HG03354 (cell line): ENCODE measurements around the gene PTGES2.
"Not testable (repeated sequence)": the region's sequence is repeated elsewhere in the genome, so short reads cannot be mapped to it uniquely, and the experiment has no call there.

Experiments
- ATAC-seq: cut with Tn5 transposase; IDR thresholded peaks from one replicate; pipeline ENCODE4 v1.9.1; 2021; ENCODE audit warnings: mild to moderate bottlenecking; ENCODE audit not compliant: unreplicated experiment, poor library complexity, severe bottlenecking

The PTGES2 gene

DNA sequence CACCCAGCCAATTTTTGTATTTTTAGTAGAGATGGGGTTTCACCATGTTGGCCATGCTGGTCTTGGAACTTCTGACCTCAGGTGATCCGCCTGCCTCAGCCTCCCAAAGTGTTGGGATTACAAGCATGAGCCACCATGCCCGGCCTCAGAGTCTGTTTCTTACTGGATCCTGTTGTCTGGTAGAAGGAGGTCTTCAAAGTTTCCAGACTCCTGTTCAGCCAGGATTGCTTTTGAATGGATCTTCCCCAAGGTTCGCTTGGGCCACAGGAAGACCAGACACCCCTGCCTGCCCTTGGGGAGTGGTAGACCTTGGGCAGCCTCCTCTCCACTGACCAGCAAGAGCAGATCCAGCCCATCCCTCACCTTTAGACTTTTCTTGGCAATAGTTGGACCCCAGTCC, 14.1 kb upstream of the PTGES2 start:
- ATAC-seq = no peak

DNA sequence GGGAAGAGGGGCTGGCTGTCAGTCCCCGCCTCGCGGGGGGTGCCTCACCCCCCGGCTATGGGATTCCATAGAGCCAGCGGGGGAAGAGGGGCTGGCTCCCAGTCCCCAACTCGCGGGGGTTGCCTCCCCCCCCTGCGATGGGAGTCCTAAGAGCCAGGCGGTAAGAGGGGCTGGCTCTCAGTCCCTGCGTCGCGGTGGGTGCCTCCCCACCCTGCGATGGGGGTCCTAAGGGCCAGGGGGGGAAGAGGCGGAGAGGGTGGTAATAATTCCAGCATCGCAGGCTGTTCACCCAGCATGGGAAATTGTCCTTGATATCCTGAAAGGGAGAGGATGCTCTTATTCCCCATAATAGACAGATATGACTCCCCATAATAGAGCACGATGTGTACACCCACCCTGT, 12.1 kb upstream of the PTGES2 start:
- ATAC-seq = no peak

DNA sequence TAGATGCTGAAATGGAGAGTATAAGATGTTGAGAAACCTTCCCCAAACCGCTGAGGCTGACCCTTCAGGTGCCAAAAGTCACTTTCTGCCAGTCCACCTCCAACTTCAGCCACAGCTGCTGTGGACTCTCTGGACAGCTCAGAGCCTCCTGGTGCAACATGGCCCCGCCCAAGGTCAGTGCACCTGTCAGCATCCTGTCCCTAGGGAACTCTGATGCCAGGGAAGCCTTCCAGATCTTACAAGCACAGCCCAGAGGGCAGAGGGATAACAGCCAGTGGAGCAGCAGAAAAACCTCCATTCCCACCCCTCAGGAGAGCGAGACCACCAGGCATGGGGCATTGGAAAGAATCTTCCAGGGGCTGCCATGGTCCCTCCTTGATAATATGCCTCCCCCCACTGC, 10.5 kb upstream of the PTGES2 start:
- ATAC-seq = no peak

DNA sequence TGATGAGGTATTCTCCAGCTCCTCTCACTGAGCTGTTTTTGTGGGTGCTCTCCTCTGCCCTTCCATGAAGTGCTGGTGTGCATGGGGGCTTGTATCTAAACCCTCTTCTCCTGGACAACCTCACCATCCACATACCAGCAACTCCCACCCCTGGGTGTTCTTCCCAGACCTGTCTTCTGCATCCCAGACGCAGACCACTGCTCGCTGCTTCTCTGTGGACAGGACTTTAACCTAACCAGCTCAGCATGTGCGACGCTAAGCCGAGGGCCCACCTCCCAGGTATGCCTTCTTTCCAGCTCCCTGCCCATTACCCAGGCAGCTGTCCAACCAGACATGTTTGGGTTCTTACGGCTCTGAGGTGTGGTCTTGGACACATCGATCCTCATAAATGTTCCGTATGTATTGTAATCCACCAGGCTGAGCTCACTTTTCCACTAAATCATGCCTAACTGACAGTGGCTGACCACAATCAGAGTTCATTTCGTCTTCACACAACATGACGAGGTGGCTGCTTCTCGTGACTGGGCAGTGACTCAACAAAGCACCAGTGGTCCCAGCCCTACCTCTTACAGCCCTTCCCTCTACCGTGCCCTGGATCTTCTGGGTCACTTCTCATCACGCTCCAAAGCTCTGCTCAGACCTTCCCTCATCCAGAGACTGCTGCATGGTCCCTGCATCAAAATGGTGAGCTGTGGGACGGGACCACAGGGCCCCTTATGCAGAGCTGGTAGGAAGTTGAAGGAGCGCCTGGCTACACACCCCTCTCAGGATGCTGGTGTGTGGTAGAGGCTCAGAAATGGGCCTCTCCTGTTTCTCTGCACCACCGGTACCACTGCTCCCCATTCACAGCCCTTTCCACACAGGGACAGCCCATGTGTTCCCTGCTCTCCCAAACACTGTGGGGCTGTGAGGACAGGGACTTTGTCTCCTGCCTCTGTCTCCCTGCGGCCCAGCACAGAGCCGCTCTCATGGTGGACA, 9.6 kb upstream of the PTGES2 start:
- no peak for ATAC-seq

DNA sequence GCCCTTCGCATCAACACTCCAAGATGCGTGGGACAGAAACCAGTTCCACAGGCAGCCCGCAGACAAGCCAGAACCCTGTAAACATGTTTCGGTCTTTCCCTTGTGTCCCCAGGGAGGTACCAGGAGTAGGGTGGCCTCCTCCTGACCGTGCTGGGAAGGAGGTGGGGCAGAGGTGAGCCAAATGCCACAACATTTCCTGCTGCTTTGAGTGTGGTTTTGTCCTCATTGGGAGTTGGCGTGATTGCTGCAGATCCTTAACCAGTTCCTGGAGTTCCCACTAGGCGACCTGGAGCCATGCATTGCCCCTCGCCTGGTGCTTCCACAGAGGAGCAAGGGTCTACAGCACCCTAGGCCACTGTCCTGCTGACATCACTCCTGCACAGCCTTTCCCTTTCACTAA, 8.0 kb upstream of the PTGES2 start:
- ATAC-seq = not testable (repeated sequence)

DNA sequence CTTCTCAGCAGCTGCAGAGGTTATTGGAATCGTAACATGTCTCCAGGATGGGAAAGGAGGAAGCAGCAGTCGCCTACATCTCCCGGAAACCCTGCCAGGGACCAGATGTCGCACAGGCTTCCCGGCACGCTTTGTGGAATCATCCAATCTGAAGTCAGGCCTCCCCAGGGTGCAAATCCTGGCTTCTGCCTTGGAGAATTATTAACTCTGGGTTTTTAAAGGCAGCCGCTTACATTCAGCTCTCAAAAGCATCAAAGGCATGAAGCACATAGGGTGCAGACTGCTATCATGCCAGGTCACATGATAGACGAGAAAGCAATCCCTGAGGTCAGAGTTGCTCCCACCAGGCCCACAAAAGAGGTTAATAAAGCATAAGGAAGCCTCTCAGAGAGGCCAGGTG, 4.6 kb upstream of the PTGES2 start:
- not testable (repeated sequence) for ATAC-seq

DNA sequence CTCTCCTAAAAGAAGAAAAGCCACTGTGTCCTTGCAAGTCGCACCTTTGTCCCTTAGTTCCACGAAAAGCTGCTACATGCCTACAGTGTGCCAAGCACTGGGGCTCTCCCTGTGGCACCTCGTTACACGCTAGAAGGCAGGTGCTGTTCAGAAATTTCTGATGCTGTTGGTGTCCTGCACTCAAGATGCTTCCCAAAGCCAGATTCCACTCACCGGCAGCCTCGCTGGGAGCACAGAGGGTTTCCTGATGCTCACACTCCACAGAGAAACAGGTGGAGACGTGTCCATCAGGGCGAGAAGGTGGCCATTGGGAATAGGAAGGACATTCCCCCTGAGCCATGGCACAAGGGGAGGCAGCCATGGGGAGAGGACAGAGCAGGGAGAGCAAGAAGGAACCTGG, 3.8 kb upstream of the PTGES2 start:
- not testable (repeated sequence) for ATAC-seq

DNA sequence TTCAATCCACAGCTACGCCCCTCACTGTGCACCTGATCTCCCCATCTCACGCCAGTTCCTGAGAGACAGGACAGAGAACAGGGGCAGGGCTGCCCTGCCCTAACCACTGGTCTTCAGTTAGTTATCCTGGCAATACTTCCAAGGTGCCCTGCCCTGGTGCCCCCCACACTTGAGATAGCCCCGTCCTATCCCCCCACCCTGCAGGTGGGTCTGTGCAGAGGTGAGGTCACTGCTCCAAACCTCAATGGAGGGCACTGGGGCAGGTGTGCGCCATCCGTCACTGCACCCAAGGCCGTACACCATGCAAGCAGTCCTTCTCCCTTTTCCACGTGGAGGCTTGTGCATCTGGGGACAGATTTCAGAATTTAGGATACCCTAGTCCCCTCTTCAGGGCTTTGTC, 3.1 kb upstream of the PTGES2 start:
- not testable (repeated sequence) for ATAC-seq

DNA sequence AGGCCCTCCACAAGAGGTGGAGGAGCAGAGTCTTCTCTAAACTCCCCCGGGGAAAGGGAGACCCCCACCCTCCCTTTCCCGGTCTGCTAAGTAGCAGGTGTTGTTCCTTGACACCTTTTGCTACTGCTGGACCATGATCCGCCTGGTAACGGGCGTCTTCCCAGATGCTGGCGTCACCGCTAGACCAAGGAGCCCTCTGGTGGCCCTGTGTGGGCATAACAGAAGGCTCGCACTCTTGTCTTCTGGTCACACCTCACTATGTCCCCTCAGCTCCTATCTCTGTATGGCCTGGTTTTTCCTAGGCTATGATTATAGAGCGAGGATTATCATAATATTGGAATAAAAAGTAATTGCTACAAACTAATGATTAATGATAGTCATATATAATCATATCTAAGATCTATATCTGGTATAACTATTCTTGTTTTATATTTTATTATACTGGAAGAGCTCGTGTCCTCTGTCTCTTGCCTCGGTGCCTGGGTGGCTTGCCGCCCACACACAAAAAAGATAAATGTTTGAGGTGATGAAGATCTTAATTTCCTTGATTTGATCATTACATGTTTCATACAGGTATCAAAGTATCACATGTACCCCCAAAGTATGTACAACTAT, 2.6 kb upstream of the PTGES2 start:
- ATAC-seq = not testable (repeated sequence)

DNA sequence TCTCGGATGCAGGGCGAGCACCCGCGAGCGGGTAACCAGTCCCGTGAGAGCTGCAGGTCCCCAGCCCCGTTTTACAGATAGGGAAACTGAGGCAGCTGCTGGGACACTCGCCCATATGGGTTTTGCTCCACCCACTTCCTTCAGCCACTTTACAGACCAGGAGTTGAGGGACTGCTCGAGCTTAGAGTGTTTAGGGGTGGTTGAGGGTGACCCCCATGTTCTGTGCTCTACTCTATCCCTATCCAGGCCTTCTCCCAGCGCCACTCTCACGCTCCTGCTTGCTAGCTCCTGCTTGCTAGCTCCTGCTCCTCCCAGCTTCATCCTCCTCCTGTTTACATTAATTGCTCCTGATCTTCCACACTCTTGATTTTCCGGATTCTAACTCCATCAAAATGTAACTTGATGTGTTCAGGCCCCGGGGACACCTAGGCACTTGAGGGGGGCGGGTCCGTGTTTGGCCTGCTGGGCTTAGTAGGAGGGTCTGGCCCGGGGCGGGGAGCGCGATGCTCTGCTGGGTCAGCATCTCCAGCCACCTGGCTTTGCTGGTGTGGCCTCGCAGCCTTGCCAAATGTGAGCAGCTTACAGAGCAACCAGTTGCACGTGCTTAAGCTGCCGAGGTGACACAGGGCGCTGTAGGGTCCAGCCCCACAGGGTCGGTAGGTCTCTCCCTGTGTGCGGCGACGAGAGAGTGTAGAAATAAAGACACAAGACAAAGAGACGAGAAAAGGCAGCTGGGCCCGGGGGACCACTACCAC, 1.5 kb upstream of the PTGES2 start:
- no peak for ATAC-seq

DNA sequence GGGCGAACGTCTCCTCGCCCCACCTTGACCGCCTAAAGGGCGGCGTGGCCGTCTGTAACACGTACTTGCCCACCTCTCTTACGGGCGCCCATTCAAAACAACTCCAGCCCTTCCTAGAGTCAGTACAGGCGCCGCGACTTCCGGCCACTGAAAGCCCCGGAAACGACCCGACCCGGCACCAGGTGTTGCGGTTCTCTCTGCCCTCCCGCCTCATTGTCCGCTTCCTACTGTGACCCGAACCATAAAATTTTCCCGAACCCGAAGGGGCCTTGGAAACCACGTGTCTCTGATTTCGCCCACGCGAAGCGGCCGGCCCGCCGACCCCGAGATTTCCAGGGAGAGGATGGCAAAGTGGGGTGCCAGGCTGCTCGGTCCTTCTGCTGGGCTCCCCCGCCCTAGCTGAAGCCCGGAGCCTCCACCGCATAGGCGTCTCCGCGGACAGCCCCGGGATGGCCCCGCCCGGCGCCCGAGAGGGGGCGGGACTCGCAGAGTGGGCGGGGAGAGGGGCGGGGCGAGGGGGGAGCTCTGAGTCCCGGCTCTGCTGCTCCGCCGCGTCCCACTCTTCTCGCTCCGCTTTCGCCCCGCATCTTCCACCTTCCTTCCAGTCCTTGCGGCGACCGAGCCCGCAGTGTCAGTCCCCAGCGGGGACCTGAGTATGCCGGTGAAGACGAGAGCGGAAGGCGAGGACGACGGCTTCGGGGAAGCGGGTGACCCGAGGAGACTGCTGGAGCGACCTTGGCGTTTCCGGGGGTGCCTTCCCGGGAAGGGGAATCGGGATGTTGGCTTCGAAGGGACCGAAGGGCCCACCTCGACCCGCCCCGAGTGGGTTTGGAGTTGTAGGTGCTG, 684 bp upstream of the PTGES2 start:
- ATAC-seq = peak; percentile 78

DNA sequence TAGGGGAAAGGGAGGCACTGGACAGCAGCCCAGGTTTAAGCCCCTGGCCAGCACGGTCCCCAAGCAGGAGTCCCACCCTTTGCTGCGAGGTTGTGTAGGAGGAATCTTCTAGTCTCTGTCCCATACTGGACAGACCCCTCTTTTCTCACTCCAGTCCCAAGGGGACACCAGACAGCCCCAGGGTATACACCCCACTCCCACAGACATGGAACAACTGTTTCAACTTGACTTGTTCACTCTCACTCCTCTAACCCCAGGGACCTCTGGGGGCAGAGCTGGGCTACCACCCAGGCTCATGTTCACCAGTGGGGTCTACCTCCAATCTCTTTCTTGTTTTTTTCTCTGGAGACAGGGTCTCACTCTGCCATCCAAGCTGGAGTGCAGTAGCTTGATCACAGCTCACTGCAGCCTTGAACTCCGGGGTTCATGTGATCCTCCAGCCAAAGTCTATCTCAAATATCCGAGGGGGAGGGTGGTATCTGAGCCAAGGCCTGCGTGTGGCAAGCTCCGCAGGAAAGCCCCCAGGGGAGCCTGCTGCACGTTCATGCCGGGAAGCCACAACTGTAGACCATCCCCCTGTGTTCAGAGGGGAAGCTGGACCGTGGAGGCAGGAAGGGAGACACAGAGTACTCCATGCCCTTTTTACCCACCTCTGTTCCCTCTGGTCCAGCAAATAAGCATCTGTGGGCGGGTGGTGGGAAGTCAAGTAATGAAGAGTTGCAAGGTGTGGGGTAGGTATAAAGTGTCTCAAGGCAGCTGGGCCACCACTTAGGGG, 1.8 kb downstream of the PTGES2 start:
- ATAC-seq = no peak

DNA sequence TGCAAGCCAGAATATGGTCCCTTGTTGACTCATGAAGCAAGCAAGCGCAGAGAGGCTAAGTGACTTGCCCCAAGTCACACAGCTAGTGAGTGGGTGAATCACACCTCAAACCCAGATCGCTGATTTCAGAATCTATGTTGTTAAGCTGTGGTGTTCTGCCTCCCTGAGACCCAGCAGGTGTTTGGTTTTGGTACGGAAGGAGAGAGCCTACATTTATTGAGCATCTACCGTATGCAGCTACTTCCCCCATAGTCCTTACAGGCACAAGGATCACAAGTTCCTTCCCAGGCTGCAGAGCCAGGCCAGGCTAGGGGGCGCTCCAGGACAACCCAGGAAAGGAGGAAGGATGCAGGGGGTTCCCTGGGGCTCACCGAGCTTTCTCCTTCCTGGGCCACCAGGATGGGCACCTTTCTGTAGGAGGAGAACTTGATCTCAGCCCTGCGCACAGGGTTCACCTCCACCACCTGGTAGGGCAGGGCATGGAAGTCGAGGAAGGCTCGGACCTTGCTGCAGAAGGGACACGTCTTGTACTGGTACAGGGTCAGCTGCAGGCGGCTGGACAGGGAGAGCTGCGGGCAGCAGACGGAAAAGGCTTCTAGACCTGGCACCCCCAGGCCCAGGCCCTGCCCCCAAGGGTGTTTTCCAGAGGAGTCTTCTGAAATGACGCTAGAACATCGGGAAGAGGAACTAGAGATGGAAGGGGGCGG, 2.5 kb downstream of the PTGES2 start:
- no peak for ATAC-seq

DNA sequence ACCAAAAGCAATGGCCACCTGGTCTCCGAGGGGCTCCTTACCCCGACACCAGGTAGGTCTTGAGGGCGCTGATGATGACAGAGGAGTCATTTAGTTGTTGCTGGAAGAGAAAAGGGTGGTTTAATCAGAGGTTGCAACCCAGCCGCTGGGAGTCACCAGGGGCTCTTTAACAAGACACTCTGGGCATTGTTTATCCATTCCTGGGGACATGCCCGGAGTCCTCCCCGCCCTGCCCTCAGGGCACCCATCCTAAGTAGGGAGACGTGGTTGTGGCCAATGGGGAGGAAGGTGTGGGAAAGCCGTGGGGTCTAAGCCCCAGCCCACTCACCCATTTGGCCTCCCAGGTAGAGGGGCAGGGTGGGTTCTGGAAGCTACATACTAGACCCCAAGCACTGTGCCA, 3.1 kb downstream of the PTGES2 start:
- ATAC-seq = no peak

DNA sequence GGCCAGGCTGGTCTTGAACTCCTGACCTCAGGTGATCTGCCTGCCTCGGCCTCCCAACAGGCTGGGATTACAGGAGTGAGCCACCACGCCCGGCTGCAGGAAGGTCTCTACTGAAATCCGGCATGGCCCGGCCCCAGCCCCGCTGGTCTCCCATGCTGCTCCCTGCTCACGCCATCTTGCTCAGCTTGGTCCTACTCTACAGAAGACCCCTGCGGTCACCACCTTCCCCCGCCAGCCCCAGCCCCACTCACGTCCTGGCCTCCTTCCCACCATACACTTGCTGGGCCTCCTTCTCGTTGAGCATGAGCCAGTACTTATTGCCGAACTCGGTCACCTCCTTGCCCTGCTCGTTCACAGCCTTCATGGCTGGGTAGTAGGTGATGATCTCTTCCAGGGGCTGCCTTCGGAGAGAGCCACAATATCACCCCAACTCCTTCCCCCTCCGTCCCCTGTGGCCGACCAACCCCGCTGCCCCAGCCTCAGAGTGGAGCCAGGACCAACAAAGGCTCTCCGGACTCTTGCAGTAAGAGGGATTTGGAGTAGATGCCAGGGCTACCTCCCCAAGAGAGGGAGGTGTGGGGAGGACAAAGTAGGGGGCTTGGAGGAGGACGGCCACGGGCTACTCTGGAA, 4.0 kb downstream of the PTGES2 start:
- ATAC-seq = no peak

DNA sequence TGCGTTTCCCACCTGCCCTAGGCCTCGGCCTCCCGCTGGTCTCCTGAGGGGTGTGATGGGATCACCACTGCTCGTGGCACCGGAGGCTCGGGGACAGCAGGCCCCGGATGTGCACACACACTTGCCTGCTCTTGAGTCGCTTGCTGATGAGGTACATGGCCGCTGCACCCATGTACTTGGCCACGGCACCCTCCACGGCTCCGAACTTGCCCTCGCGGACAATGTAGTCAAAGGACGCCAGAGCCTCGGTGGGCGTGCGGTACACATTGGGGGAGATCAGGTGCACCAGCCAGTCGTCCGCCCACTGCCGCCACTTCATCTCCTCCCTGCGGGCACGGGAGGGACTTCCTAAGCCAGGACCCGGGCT, 4.7 kb downstream of the PTGES2 start:
- ATAC-seq = no peak

DNA sequence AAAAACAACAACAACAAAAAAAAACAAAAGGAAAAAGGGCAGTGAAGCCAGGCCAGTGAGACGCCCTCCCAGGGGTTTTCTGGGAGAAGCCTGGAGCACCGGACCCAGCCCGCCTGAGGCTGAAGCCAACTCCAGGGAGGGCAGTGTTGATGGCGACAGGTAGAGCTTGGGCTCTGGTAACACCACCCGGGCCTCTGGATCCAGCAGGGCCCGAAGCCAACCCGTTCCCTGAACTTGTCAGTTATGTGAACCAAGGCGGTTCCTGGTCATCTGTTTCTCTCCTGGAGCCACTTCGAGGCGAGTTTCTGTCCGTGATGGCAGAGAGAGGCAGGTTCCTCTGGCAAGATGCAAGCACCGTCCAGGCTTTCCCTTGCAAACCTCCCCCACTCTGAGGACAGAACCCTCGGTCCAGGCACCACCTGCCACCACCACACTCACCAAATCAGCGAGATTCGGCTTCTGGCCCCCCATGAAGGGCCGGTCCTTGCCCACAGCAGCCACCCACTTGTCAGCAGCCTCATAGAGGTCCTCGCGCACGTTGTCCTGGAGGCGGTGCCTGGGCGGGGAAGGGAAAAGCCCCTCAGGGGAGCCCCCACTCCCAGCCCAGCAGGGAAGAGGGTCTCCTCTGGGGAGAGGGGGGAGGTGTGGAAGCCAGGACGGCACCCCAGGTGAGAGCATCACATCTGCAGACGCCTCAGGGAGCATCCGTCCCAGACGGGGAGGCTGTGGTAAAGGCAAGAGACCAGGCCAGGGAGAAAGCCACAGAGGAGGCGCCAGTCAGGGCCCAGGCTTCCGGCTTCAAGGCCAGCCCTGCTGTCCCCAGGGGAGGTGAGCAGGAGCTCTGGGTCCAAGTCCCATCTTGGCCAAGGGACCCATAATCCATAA, 5.4 kb downstream of the PTGES2 start:
- ATAC-seq = no peak
